Measurements from ENCODE around the gene SLC29A1.

The SLC29A1 gene

DNA sequence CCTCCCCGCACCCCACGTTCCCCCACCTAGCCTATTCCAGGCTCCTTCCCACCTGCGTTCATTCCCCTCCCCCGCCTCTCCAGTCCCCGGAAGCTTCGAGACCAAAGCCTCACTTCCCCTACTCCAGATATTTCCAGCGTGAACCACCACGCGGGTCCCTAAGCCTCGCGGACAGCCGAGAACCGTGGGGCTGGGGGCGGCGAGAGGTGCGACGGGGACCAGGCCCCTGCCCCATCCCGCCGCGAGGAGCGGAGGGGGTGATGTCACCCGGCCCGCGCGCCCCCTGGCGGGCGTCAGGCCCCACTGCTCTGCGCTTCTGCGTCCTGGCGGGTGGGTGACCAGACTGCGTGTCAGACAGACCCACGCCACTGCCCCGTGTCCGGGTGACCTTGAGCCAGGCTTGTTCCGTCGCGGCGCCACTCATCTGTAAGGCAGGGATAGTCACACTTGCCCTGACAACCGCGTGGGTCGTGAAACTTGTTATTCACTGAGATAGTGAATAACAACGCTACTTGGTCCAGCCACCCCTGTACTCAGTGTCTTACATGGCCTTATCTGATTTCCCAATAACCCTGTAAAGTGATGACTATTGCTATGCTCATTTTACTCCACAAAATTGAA lies 14.5 kb downstream of the SLC29A1 start:
- no peak for DNase-seq

DNA sequence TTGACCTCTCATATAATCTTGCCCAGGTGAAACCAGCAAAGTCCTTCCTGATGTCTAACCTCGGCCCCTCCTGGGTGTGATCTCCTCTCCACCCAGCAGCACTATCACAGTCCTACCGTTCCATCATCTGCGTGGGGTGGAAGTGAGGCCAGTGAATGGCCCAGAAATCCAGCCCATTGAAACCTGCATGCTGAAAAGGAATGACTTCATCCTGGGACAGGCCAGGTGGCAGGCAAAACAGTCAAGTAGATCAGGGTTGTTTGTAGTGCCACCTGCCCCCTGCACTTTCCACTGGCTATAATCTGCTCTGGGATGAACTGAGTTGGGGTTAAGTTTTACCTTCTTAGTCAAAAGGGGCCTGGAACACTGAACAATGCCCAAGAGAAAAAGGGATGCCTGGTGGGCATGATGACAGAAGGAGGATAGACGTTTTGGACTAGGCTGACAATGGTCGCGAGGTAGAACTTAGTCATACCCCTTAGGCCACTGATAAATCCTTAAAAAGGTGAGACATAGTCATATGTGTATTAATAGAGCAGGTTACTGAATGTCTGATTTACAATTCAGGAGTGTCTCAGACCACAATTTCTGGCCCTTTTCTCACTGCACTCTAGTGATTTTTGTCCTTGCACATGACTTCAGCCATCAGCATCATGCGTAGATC lies 15.4 kb downstream of the SLC29A1 start:
- DNase-seq = no peak

DNA sequence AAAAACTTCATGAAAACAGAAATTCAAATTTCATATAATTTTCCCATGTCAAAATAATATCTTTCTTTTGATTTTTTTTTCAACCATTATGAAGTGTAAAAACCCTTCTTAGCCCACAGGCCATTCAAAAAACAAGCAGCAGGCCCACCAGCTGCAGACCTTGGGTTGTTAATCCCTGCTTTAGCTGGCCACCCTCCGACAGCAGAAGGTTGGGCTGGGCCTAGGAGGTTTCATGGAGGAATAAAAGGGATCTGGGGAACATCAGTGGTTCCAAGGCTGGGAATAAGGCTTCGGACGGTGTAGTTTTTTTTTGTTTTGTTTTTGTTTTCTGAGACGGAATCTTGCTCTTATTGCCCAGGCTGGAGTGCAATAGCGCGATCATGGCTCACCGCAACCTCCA lies 19.9 kb downstream of the SLC29A1 start:
- DNase-seq = no peak

DNA sequence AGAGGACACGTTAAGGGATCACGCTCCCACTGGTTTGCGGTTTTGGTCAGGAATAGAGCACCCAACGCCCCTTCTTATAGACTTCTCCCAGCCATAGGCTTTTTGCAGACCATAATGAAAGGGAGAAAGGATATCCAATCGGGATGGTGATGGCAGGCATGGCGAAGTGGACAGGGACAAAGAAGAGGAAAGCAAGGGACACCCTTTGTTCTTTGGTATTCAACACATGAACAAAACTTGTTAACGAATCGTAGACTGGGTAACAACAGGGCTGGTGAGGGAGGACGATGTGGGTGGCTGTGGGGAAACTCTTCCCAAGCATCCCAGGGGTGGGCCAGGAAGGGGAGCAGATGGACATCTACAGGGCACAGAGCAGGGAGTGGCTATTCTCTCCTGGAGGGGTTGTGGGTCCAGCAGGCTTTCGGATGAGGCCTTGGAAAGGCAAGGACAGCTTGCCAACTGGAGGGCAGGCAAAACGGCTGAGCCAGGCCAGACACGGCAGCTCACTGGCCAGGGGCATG lies 22.1 kb downstream of the SLC29A1 start:
- no peak for DNase-seq

DNA sequence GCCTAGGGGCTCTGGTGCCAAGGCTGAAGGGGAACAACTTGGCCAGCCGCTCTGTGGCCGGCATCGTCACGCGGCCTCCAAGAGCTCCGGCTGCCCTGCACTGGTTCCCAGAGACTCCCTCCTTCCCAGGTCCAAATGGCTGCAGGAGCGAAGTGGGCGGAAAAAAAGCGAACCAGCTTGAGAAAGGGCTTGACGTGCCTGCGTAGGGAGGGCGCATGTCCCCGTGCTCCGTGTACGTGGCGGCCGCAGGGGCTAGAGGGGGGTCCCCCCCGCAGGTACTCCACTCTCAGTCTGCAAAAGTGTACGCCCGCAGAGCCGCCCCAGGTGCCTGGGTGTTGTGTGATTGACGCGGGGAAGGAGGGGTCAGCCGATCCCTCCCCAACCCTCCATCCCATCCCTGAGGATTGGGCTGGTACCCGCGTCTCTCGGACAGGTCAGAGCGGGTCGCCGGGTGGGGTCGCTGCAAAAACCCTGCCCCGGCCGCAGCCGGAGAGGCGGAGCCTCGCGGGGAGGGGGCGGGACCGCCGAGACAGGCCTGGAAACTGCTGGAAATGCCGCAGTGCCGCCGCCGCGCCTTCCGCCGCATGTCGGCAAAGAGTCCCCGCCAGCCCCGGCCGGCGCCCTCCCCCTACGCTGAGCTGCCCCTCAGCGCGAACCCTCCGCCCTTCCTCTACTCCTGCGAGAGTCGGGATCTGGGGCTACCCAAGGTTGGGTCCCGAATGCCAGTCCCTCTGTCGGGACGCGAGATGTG lies 22.7 kb downstream of the SLC29A1 start:
- no peak for DNase-seq

DNA sequence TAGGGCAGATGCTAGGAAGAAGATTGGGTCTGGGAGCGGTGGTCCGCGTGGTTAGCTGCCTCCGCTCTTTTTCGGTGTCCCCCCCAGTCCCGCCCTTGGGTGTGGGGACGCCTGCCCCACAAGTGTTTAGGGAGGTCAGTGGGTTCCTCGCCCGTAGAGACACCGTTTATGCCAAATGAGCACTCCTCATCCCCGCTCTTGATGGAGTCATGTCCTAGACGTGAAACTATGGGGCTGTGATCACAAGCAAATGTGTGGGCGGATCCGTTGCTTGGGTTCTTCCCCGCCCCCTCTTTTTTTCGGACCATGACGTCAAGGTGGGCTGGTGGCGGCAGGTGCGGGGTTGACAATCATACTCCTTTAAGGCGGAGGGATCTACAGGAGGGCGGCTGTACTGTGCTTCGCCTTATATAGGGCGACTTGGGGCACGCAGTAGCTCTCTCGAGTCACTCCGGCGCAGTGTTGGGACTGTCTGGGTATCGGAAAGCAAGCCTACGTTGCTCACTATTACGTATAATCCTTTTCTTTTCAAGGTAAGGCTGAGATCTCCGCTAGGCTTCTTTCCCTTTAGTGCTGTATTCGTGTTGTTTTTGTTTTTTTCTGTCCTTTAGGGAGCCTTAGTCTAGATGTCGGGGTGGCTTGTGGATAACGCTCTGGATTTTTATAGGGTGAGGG lies 23.4 kb downstream of the SLC29A1 start, which contains the start of gene HSP90AB1:
Gene HSP90AB1 (plus strand): TSS at position 439 of the 675 bp plus-strand sequence. CDS start 1,529 bp downstream, outside the sequence.
- DNase-seq = peak; percentile 84

DNA sequence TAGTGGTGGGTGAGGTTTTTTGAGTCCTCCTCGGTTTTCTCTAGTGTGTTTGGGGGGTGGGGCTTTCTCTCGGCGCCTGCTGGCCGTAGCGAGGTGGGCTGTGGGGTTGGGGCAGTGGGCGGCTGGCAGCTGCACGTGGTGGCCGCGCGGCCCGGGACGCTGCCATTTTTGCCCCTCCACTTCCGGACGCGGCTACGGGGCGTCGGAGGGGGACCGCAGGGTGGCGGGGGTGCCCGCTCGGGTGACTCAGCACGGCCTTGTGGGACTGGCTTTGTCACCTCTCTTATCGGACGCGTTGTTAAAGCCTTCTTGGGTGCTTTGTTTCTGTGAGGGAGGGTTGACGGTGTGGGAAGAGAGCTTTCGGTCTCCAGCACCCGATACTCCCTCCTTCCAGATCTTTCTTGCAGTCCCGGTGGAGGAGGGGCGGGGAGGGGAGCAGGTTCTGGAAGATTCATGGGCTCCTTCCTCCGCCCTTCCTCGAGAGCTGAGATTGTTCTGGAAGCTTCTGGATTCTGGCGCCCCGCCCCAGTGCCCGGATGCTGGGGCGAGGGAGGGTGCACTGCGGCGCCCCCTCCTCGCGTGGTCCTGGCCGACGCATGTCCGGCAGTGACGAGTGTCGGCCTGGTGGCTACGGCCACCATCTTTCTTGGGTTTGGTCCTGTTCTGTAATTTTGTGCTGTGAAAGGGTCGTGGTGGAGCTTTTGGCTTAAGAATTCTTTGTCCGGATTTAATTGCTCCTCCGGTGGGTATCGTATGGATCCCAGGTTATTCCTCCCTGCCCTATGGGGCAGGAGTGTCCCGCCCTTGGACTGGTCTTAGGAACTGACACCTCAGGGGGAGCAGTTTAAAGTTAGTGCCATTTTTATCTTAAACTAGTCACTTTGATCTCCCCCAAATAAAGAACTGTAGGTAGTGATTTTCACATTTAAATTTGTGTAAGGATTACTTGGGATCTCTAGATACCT lies 24.2 kb downstream of the SLC29A1 start:
- DNase-seq = no peak

DNA sequence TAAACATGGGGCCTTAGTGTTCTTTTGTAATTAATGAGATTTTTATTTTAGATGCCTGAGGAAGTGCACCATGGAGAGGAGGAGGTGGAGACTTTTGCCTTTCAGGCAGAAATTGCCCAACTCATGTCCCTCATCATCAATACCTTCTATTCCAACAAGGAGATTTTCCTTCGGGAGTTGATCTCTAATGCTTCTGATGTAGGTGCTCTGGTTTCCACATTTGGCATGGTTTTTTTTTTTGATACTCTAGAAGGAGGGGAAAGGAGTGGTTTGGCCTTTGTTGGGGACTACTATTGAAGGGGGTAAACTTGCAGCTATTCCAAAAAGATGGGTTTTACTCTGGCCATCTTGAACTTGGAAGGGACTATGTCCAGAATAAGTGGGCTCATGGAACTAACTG lies 25.2 kb downstream of the SLC29A1 start:
- no peak for DNase-seq

DNA sequence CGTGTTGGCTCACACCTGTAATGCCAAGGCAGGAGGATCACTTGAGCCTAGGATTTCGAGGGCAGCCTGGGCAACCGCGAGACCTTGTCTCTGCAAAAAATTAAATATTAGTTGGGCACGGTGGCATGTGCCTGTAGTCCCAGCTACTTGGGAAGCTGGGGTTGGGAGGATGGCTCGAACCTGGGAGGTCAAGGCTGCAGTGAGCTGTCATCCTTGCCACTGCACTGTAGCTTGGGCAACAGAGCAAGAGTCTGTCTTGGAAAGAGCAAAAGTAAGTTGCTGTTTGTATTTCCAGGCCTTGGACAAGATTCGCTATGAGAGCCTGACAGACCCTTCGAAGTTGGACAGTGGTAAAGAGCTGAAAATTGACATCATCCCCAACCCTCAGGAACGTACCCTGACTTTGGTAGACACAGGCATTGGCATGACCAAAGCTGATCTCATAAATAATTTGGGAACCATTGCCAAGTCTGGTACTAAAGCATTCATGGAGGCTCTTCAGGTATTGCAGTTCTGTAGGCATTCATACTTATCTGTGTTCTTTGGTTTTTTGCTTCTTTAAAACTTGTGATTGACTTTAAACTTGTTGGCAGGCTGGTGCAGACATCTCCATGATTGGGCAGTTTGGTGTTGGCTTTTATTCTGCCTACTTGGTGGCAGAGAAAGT lies 25.8 kb downstream of the SLC29A1 start:
- no peak for DNase-seq

DNA sequence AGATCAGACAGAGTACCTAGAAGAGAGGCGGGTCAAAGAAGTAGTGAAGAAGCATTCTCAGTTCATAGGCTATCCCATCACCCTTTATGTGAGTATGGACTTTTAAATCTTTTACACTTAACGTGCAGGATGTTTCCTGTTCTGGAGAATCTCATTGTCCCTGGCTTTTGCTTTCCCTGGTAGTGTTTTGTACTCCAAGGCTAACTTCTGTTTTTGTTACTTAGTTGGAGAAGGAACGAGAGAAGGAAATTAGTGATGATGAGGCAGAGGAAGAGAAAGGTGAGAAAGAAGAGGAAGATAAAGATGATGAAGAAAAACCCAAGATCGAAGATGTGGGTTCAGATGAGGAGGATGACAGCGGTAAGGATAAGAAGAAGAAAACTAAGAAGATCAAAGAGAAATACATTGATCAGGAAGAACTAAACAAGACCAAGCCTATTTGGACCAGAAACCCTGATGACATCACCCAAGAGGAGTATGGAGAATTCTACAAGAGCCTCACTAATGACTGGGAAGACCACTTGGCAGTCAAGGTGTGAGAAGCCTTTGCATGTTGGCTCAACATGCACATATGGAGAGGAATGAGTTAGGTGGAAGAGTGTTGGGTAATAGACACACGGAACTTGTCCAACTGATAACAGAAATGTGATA lies 26.8 kb downstream of the SLC29A1 start:
- no peak for DNase-seq

DNA sequence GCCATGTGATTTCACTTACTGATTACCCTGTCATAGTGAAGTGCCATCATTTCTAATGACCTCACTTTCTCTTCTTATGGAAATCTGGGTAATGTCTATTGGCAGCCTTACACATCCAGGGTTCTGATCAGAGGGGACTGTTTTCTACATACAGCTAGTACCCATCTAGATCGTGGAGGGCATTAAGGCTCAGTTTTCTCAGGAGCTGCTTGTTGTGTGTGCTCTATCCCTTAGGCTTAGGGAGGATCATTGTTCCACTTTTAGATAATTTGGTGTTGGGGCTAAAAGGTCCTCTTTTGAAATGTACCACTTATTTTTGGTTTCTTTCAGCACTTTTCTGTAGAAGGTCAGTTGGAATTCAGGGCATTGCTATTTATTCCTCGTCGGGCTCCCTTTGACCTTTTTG lies 27.3 kb downstream of the SLC29A1 start:
- no peak for DNase-seq

DNA sequence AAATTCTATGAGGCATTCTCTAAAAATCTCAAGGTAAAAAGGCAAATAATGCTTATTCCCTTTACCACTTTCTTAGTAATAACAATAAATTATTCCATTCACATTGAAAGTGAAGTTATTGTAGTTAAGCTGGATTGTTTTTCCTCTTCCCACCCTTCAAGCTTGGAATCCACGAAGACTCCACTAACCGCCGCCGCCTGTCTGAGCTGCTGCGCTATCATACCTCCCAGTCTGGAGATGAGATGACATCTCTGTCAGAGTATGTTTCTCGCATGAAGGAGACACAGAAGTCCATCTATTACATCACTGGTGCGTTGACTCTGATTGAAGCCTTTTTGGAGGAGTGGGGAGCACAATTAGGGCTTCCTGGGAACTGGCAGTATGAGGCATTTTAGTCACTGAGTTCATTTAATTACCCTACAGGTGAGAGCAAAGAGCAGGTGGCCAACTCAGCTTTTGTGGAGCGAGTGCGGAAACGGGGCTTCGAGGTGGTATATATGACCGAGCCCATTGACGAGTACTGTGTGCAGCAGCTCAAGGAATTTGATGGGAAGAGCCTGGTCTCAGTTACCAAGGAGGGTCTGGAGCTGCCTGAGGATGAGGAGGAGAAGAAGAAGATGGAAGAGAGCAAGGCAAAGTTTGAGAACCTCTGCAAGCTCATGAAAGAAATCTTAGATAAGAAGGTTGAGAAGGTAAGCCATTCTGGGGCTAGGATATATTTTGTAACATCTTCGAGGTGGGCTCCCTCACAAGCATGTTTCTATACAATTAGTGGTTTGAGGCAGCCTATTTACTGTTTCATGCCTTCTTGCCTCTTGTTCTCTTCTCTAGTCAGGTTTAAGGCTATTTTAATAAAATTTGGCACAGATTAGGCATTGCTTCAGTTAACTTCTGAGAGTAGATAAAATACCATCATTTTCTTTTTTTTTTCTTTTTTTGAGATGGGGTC lies 28.5 kb downstream of the SLC29A1 start:
- no peak for DNase-seq

DNA sequence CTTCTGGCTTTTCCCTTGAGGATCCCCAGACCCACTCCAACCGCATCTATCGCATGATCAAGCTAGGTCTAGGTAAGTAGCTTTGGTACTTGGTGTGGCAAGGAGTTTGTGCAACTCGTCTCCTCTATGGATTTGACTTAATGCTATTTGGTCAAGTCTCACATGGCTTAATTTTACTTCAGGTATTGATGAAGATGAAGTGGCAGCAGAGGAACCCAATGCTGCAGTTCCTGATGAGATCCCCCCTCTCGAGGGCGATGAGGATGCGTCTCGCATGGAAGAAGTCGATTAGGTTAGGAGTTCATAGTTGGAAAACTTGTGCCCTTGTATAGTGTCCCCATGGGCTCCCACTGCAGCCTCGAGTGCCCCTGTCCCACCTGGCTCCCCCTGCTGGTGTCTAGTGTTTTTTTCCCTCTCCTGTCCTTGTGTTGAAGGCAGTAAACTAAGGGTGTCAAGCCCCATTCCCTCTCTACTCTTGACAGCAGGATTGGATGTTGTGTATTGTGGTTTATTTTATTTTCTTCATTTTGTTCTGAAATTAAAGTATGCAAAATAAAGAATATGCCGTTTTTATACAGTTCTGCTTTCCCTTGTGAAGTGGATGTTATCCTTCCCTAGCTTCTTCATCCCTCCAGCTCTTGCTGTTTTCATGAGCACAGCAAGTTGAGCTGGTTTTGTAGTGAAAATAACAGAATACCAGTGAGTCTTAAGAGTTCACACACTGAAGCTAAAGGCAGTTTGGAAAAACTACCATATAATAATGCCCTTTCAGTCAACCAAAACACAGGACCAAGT lies 30.1 kb downstream of the SLC29A1 start:
- no peak for DNase-seq

DNA sequence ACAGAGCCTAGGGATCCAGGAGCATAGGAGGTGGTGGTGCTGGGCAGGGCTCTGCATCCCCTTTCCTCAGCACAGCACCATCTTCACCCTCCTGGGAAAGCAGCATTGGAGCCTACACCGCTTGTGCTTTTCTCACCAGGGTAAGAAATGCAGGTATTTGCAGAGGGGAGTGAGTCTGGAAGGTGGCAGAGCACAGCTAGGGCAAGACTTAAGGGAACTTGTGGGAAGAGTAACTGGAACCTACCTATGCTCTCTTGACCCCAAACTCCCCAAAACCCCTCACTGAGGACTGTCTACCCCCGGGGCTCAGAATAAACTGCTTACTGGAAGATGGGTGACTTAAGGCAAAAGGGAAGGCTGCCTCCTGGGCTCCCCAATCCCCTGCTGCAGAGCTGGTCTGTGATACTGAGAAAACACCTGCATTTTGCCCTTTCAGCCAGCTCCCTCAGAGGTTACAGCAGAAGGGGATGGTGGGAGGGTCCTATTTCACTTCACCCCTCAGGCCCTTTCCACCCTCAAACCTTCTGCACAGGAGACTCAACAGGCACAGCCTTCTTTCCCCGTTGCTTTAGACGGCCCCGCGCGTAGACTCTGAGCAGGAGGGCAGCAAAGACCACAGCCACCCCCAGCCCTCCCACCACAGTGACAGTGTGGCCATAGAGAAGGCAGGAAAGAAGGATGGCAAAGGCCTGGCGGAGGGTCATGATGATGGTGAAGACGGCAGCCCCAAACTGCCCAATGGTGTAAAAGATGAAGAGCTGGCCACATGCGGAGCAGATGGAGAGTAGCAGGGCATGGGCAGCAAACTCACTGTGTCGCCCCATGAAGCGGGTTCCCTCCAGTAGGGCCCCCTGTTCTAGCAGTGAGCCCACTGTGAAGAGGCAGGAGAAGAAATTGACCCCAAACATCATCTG lies 31.1 kb downstream of the SLC29A1 start:
- no peak for DNase-seq

DNA sequence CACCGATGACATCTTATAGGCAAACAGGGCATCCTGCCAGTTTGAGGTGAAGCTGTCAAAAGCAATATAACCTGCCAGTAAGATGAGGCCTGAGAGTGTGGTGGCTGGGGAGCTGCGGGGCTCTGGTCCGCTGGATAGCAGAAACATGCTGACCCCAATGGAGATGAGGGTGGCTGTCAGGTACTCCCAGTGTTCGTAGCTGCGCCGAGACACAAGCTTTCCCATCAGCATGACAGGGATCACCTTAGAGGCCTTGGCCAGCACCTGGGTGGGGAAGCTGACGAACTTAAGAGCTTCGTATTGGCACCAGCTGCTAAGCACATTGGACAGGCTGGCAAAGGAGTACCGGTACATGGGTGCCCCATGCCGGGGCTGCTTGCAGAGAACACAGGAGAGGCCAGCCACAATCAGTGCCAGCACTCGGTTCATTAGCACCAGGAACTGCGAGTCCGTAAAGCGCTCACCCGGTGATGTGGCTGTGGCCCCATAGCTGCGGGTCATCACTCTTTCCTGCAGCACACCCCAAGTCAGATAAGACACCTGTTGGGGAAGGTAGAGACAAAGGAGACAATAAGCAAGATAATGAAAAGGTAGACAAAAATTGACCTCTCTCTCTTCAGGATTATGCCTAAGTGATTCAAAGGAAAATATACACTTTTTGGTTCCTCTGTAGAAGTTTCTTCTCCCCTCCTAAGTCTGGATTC lies 31.9 kb downstream of the SLC29A1 start:
- no peak for DNase-seq

DNA sequence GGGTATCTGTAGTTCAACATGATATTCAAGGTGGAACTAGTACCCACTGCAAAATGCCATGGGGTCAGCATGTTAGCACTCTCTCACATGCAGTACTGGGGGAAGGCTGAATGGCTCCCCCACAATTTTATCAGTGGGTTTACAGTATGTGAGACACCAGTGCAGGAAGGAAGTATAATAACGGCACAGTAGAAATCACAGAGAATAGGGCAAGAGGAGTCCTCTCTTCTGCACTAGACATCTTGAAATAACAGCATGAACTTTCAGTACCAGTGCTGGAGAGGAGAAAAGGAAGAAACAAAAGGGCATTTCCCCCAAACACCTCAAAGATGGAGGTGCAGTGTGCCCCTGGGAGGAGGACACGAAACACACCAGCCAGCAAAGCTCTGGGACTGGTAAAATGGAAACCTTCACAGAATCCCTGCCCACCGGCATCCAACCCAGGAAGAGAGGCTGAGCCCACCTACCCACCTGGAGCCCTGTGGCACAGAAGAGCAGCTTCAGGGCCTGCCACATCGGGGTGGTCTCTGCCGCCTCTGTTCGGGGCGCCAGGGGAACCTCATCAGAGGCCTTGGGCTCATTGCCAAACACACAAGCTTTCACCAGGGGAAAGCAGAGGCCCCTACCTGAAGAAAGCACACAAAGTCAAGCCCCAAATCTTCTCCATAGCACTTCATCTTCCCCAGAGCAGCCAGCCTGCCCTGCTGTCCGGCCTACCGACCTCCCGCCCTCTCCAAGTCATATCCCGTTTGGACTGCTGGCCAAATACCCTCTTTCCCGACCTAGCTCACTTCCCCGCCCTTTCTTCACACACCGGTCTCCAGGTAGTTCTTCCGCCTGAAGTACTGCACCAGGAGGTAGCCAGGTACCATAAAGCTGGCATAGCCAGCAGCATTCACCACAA lies 32.7 kb downstream of the SLC29A1 start:
- no peak for DNase-seq
